Measurements from ENCODE around the gene FAM227B.

DNA sequence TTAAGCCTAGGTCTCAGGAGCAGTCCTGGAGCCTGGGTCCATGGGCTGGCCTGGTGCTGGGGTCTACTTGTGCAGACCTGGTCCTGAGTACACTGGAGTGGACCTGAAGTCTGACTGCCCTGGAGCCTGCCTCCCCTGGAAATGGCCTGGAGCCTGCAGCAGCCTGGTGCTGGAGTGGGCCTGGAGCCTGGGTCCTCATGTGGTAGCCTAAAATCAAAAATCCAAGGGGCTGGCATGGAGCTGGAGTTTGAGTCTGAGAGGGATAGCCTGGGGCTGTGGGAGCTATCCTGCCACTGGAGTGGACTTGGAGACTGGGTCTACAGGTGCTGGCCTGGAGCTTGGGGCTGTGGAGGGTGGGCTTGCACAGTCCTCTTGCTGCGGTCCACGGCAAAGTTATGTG is 15.0 kb downstream of the FAM227B start:
- TF ChIP-seq EZH2 (IDR thresholded peaks at IDR 0.05; ENCODE audit: low read depth) = no peak
- TF ChIP-seq, protein P1, sequence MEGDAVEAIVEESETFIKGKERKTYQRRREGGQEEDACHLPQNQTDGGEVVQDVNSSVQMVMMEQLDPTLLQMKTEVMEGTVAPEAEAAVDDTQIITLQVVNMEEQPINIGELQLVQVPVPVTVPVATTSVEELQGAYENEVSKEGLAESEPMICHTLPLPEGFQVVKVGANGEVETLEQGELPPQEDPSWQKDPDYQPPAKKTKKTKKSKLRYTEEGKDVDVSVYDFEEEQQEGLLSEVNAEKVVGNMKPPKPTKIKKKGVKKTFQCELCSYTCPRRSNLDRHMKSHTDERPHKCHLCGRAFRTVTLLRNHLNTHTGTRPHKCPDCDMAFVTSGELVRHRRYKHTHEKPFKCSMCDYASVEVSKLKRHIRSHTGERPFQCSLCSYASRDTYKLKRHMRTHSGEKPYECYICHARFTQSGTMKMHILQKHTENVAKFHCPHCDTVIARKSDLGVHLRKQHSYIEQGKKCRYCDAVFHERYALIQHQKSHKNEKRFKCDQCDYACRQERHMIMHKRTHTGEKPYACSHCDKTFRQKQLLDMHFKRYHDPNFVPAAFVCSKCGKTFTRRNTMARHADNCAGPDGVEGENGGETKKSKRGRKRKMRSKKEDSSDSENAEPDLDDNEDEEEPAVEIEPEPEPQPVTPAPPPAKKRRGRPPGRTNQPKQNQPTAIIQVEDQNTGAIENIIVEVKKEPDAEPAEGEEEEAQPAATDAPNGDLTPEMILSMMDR (conservative IDR thresholded peaks at IDR 0.05) = no peak

Measured in PC-9 (cell line).